GM18951 (cell line): Measurements from ENCODE around the gene MYORG.

ENCODE experiments used
- POLR2A ChIP-seq: IDR thresholded peaks from 4 replicates; pipeline ENCODE4 v1.6.1; 2011; ENCODE audit warnings: mild to moderate bottlenecking; ENCODE audit not compliant: insufficient read length, insufficient read depth; ENCODE audit errors: extremely low read depth
- in situ Hi-C: fragments of 300-500 bp; cut with MboI; formaldehyde crosslinking; loops from one replicate; pipeline ENCODE4 v1.12.0; 2022; ENCODE audit warnings: low sequenced_read_pairs, mixed read lengths, inconsistent platforms; ENCODE audit not compliant: unreplicated experiment

Gene MYORG

DNA sequence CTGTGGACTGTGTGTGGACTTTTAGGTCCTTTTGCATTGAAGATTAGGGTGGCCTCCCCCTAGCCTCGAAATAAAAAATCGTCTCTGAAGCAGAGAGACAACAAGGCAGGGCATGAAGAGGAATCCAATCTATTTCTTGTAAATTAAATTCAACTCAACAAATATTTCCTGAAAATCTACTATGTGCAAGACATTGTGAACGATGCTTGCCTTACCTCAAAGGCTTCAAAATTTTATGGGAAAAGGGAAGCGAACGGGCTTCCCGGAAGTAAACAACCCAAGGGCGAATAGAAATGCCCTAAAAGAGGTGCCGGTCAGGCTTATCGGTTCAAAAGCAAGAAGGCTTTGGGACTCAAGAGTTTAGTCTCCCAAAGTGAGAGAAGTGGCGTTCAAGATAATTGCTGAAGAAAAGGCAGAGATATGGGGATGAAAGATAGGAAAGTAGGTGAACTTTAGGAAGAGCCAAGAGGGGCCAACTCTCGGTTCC is 48.2 kb downstream of the MYORG start:
- TF ChIP-seq POLR2A: no peak
- in situ Hi-C loops: no loop called here

DNA sequence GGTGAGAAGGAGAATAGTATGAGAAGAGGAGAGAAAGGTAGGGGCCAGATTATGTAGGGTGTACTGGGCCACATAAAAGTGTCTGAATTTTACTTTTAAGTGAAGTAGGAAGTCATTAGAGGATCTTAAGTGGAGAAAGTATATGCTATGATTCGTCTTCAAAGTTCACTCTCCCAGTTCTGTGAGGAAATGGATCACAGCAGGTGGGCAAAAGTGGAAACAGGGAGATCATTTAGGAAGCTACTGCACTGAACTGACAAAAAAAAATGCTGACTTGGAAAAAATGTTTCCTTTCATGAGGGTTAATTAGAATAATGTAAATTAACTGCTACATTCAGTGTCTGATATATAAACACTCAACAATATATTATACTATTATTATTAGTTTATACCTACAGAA is 50.0 kb downstream of the MYORG start:
- in situ Hi-C loops: no loop called here
- no peak for TF ChIP-seq POLR2A

DNA sequence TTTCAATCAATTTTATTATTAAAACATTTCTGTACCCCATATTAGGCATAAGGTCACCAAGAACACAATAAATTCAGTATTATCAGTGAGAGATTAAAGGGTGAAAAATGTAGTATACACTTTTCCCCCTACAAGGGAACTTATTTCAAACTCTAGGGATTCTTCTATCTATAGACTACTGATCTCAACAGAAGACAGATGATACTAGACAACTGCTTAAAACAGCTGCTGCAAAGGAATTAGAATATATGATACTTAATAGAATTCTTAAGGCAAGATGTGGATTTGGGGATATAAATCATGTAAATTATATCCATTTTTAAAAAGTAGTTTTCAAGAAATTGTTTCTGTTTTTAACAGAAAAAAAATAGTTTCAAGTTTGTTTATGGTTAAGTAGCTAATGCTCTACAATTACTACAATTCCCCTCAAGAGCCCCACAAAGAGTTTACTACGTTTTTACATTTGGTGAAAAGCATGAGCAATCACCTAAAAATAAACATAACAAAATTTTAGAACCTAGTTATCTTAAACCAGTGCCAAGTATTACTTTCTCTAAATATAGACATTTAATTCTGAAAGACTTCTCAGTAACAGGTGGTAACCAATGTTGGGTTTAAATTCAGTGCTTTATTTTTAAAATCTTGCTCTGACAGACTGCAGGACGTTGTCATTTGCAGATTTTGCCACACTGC is 53.7 kb downstream of the MYORG start:
- TF ChIP-seq POLR2A: no peak
- in situ Hi-C loops: no loop called here

DNA sequence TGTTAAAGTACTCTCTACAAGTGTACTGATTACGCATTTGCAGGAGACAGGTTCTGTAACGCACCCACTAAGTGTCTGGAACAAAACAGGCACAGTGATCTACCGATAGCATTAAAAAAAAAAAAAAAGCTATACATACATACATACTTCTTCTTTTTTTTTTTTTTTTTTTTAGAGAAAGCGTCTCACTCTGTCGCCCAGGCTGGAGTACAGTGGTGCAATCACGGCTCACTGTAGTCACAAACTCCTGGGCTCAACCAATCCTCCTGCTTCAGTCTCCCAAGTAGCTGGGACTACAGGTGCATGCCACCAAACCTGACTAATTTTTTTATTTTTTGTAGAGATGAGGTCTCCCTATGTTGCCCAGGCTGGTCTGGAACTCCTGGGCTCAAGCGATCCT is 55.2 kb downstream of the MYORG start:
- TF ChIP-seq POLR2A: no peak
- in situ Hi-C loops: no loop called here

DNA sequence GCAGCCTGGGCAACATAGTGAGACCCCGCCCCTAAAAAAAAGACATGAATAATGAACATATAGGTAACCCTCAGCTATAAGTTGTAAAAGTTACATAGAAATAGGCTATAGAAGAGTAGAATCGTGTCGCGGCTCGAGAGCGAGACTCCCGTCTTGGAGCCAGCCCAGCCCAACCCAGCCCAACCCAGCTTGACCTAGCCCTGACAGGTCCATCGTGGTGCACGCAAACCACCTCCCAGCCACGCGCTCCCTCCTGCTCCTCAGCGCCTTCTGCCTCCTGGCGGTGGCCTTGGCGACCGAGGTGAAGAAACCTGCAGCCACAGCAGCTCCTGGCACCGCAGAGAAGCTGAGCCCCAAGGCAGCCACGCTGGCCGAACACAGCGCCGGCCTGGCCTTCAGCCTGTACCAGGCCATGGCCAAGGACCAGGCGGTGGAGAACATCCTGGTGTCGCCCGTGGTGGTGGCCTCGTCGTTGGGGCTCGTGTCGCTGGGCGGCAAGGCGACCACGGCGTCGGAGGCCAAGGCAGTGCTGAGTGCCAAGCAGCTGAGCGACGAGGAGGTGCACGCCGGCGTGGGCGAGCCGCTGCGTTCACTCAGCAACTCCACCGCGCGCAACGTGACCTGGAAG is 58.4 kb downstream of the MYORG start:
- in situ Hi-C loops: no loop called here

DNA sequence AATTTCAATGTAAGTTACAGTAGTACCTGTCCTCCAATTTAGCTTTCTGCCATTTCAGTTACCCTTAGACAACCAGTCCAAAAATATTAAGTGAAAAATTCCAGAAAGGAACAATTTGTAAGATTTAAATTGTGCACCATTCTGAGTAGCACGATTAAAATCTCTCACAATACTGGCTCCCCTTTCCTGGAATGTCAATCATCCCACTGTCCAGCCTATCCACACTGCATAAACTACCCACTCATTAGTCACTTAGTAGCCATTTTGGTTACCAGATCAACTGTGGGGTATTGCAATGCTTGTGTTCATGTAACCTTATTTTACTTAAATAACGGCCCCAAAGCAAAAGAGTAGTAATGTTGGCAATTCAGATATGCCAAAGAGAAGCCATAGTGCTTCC is 59.3 kb downstream of the MYORG start:
- in situ Hi-C loops: no loop called here
- no peak for TF ChIP-seq POLR2A

More for the DNA sequence above, 58.4 kb downstream of the MYORG start:
- TF ChIP-seq POLR2A: no peak
